GM04503 (cell line): ENCODE results near the gene ALOX12B.

ENCODE experiments used
- DNase-seq: peaks from one replicate; pipeline ENCODE4 v3.0.0-alpha.2; 2012; ENCODE audit warnings: low read depth

ALOX12B gene

GRCh38 chr17:8087075-8087951 lies at the start of gene ALOX12B:
TSS of gene ALOX12B (minus strand) at chr17:8087716. CDS start at chr17:8087442, 274 bp downstream.
- no peak for DNase-seq

- DNase-seq = no peak
Observed at GRCh38 chr17:8133941-8134340, 46.4 kb upstream of the ALOX12B start.

- DNase-seq = no peak
Observed at GRCh38 chr17:8133399-8133798, 45.9 kb upstream of the ALOX12B start.

GRCh38 chr17:8131844-8132441 lies 44.4 kb upstream of the ALOX12B start:
- no peak for DNase-seq

GRCh38 chr17:8128125-8128784 lies 40.7 kb upstream of the ALOX12B start:
- DNase-seq = no peak

- no peak for DNase-seq
Observed at GRCh38 chr17:8126491-8127066, 39.1 kb upstream of the ALOX12B start.

GRCh38 chr17:8125947-8126490 lies 38.5 kb upstream of the ALOX12B start:
- no peak for DNase-seq

- DNase-seq = no peak
Observed at GRCh38 chr17:8125154-8125946, 37.8 kb upstream of the ALOX12B start.

GRCh38 chr17:8124350-8125153 lies 37.0 kb upstream of the ALOX12B start:
- no peak for DNase-seq

- no peak for DNase-seq
Observed at GRCh38 chr17:8123695-8124349, 36.3 kb upstream of the ALOX12B start, which contains the start of gene HES7. TSS of gene HES7 (minus strand) at chr17:8124106. CDS start at chr17:8124084, 22 bp downstream.

GRCh38 chr17:8122924-8123694 lies 35.6 kb upstream of the ALOX12B start:
- DNase-seq = no peak

- DNase-seq = no peak
Observed at GRCh38 chr17:8122422-8122923, 35.0 kb upstream of the ALOX12B start.

GRCh38 chr17:8121681-8122421 lies 34.3 kb upstream of the ALOX12B start:
- DNase-seq = no peak

- no peak for DNase-seq
Observed at GRCh38 chr17:8121407-8121680, 33.8 kb upstream of the ALOX12B start.

- DNase-seq = no peak
Observed at GRCh38 chr17:8120520-8121406, 33.2 kb upstream of the ALOX12B start.

GRCh38 chr17:8119581-8120519 lies 32.3 kb upstream of the ALOX12B start:
- peak; percentile 77 for DNase-seq
